MM.1S (cell line): ENCODE results near the gene IL11.

Experiments
- CTCF ChIP-seq: fragments of 300-600 bp; sonication (generic); IDR thresholded peaks from 2 replicates; pipeline ENCODE4 v1.5.1; 2016; ENCODE audit warnings: antibody characterized with exemption, low read length, mixed read lengths
- EZH2 ChIP-seq: fragments of 300-600 bp; sonication (generic); optimal IDR thresholded peaks from 2 replicates; pipeline ENCODE3; 2017; ENCODE audit warnings: low read depth, mild to moderate bottlenecking, antibody characterized with exemption, low read length, mixed read lengths
- EZH2phosphoT487 ChIP-seq: fragments of 300-600 bp; sonication (generic); IDR thresholded peaks from 2 replicates; pipeline ENCODE4 v1.6.1; 2018; ENCODE audit warnings: antibody characterized with exemption, low read length

- TF ChIP-seq CTCF (no peak), EZH2phosphoT487 (no peak), EZH2 (no peak)
These were observed 21.7 kb upstream of the IL11 start for GRCh38 chr19:55391702-55392615.
